Activated effector memory CD4-positive, alpha-beta T cell treated with anti-CD3 and anti-CD28 coated beads, Interleukin-2, amount 50 U/mL, for 16 hours (primary cell): ENCODE results near the gene GCN1.

Experiments used
- DNase-seq: peaks from one replicate; pipeline ENCODE4 v3.0.0-alpha.2; 2020

GCN1 gene

GRCh38 chr12:120181991-120182631 is 12.4 kb downstream of the GCN1 start:
- no peak for DNase-seq

DNA sequence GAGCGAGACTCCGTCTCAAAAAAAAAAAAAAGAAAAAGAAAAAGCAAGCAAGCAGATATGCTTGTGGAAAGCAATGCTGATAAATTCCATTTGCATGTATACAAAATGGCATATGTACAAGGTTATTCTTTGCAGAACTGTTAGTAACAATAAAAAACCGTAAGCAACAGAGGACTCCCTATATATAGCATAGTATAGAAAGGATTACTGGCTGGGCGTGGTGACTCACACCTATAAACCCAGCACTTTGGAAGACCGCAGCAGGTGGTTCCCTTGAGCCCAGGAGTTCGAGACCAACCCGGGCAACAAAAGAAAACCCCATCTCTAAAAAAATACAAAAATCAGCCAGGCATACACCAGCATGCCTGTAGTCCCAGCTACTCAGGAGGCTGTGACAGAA is 13.5 kb downstream of the GCN1 start:
- no peak for DNase-seq

GRCh38 chr12:120175537-120175936 is 19.0 kb downstream of the GCN1 start:
- no peak for DNase-seq

GRCh38 chr12:120175062-120175461 is 19.5 kb downstream of the GCN1 start:
- no peak for DNase-seq

GRCh38 chr12:120172053-120172452 is 22.5 kb downstream of the GCN1 start:
- DNase-seq = no peak

GRCh38 chr12:120170631-120171030 is 23.9 kb downstream of the GCN1 start:
- no peak for DNase-seq

- no peak for DNase-seq
Measured at GRCh38 chr12:120169946-120170345, 24.6 kb downstream of the GCN1 start.

DNA sequence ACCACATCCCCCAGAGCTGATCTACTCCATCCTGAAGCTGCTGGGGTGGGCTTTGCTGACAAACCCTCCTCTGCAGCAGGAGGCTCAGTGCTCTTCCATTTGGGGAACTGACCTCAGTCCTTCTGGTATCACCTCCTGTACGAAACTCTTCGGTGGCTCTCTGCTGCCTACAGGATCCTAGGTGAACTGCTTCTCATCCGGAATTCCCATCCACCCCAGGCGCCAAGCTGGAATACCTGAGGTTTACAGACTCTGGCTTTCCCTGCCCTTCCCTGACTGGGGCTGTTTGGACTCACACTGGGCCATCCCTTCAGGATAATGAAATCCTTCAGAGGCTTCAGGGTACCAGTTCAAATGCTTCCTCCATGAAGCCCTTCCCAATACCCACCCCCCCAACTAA is 26.2 kb downstream of the GCN1 start:
- DNase-seq = no peak

GRCh38 chr12:120167529-120168095 is 26.9 kb downstream of the GCN1 start:
- no peak for DNase-seq

GRCh38 chr12:120164293-120164692 is 30.2 kb downstream of the GCN1 start:
- no peak for DNase-seq

GRCh38 chr12:120162763-120163162 is 31.8 kb downstream of the GCN1 start:
- DNase-seq = no peak

DNA sequence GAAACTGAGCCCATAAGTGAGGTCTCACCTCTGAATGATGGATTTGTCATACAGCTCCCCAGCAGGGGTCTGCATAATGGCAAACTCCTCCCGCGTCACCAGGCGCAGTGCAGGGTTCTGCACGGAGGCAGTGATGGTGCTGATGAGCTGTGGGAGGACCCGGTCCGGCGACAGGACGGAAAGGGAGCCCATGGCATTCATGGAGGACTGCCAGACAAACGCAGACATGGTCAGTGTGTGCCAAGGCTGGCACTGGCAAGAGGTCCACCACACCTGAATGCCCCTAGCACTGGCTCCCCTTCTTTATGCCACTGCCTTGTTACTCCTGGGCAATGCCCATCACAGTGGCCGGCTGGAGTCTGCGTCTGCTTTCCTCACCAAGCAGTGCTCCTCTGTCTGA is 32.7 kb downstream of the GCN1 start:
- DNase-seq = no peak

DNA sequence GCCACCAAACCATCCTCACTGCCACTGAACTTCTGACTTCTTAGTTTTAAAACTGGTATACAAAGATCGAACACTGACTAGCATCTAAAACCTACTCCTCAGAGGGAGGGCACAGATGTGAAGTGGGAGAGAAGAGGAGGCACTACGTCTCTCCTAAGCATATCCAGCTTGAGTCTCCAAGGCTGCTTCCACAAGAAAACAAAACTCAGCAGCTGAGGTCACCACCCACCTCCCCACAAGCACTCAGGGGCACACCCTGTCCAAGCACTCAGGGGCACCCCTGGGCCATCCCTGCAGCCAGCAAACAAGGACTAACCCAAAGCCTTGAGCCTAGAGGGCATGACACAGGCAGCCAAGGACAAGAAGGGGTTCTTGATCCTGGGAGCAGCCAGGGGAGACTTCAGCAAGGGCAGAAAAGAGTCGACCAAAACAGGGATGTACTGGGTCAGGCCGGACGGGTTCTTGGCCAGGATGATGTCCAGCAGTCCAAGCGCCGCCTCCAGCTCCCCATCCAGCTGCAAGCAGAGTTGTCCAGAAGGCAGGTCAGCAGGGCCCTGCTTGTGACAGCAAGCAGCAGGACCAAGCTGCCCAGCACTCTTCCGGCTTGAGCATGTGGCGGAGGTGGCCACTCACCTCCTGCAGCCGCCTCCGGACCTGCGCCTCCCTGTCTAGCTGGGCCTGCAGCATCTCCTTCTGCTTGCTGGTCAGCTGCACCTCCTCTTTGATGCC is 34.8 kb downstream of the GCN1 start:
- DNase-seq = no peak

- no peak for DNase-seq
Measured at GRCh38 chr12:120158351-120158750, 36.2 kb downstream of the GCN1 start.

- DNase-seq = no peak
Measured at GRCh38 chr12:120157678-120158077, 36.8 kb downstream of the GCN1 start.

GRCh38 chr12:120156315-120157259 is 37.9 kb downstream of the GCN1 start:
- no peak for DNase-seq

DNA sequence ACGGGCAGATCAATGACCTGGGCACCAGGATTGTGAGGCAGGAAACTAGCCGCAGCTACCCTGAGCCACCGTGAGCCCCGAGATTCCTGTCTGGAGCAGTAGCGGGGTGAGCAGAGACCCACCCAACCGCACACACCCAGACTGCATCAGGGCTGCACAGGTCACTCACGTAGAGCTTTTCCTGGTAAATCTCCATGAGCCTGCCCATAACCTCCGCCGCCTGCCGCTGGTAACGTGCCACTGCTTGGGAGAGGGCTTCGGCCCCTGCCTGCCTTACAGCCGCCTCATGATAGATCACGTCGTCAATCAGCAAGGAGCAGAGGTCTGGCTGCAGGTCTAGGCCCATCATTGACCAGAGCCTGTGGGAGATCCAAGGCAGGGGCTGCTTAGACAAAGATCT is 39.4 kb downstream of the GCN1 start:
- no peak for DNase-seq

- no peak for DNase-seq
Measured at GRCh38 chr12:120150919-120151525, 43.5 kb downstream of the GCN1 start.

DNA sequence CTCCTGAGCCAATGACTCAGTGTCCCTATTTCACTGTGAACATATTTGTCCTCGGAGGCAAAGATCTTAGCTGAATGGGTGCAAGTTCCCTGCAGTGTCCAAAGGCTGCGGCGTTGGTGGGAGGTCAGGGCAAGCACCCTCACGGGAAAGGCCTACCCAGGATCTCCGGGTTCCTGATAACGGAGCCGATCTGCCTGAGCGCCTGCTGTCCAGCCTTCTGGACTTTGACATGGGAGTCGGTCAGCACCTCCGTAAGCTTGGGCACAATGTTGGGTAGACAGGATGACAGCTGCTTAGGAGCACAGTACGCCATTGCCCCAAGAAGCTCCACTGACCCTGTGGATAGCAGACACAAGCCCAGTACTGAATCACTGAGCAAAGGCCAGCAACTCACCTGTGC is 46.5 kb downstream of the GCN1 start:
- DNase-seq = no peak

- DNase-seq = no peak
Measured at GRCh38 chr12:120145164-120145563, 49.4 kb downstream of the GCN1 start.

DNA sequence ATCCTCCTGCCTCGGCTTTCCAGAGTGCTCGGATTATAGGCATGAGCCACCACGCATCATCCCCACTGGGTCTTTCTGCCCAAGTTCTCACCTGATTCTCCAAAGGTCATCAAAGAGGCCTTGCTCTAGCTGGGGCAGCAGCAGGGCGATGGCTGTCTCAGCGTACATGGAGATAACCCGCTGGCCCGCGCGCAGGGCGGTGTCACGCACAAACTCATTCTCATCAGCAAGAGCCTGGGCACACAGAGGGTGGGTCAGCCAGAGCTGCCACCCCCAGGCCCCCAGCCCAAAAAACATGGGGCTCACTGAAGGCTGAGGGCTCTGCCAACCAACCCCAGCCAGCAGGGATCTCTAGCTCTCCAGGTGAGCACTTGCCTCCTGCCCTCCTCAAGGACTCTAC is 50.3 kb downstream of the GCN1 start:
- no peak for DNase-seq

- DNase-seq = no peak
Measured at GRCh38 chr12:120142231-120142877, 52.2 kb downstream of the GCN1 start.
